Measurements from ENCODE around the gene ZSWIM4. TPM values are rescaled to one million over a fixed set of nuclear protein-coding genes. Genes with fewer than 3 reads are reported as not detected.

ZSWIM4 gene
- total and polyA plus RNA-seq, 2 of the 13 experiments (the other 11 are each of a cell fraction or from before 2014, with no cell fraction given), result 0.33 to 0.86 TPM

DNA sequence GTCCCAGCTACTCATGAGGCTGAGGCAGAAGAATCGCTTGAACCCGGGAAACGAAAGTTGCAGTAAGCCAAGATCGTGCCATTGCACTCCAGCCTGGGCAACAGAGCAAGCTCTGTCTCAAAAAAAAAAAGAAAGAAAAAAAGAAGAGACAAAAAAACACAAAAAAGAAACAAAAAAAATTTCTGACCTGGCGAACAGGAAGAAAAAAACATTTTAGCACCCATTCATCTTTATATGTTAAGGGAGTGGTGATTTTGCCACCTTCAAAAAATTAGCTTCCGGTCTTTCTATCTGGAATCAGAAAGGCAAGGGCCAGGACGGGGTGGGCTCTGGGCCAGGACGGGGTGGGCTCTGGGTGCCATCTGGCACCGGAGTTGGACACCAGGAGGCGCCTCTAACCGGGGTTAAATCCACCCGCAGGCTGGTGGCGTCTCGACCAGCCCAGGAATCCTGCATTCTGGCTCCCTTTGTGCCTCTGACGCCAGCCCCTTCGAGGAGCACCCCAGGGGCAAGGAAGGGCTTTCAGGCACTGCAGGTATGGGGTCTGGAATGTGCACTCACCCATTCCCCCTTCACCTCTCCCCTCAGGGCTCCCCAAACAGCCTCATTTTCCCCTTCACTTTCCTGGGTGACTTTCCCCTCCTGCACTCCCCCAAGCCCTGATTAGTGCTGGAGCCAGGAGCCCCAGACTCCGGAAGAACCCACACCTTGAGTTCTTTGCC, 10.4 kb upstream of the ZSWIM4 start (continued):
- 0 out of 2 replicates have a peak, but pooled peaks have one; percentile 18 for TF ChIP-seq PITX1 (CRISPR knock-in tag; IDR thresholded peaks at IDR 0.05)
- TF ChIP-seq ZSCAN21 (CRISPR knock-in tag; IDR thresholded peaks at IDR 0.05; ENCODE audit: borderline replicate concordance), result no peak
- no peak for TF ChIP-seq SPEN (CRISPR knock-in tag; IDR thresholded peaks at IDR 0.05; ENCODE audit: low read depth)
- no peak for TF ChIP-seq ATF7-NPFF (CRISPR knock-in tag; IDR thresholded peaks at IDR 0.05; ENCODE audit: low read depth)
- TF ChIP-seq NFRKB (IDR thresholded peaks at IDR 0.05), result no peak
- no peak for TF ChIP-seq GATA4 (IDR thresholded peaks at IDR 0.05; ENCODE audit: borderline replicate concordance, low read depth)
- no peak for TF ChIP-seq LCORL (IDR thresholded peaks at IDR 0.05)
- no peak for TF ChIP-seq LCORL (CRISPR knock-in tag; IDR thresholded peaks at IDR 0.05)
- no peak for TF ChIP-seq TAF1 (CRISPR knock-in tag; IDR thresholded peaks at IDR 0.05)
- no peak for TF ChIP-seq ZNF17 (CRISPR knock-in tag; IDR thresholded peaks at IDR 0.05)
- TF ChIP-seq, protein P1, sequence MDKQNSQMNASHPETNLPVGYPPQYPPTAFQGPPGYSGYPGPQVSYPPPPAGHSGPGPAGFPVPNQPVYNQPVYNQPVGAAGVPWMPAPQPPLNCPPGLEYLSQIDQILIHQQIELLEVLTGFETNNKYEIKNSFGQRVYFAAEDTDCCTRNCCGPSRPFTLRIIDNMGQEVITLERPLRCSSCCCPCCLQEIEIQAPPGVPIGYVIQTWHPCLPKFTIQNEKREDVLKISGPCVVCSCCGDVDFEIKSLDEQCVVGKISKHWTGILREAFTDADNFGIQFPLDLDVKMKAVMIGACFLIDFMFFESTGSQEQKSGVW (CRISPR knock-in tag; IDR thresholded peaks at IDR 0.05; ENCODE audit: borderline replicate concordance), result no peak
- no peak for TF ChIP-seq ZNF318 (CRISPR knock-in tag; IDR thresholded peaks at IDR 0.05)
- 0 out of 2 replicates have a peak, but pooled peaks have one; percentile 38 for TF ChIP-seq THRA (CRISPR knock-in tag; IDR thresholded peaks at IDR 0.05; ENCODE audit: borderline replicate concordance)
- no peak for TF ChIP-seq ZFP36L1 (CRISPR knock-in tag; IDR thresholded peaks at IDR 0.05)
- no peak for TF ChIP-seq DPF2 (CRISPR knock-in tag; IDR thresholded peaks at IDR 0.05; ENCODE audit: borderline replicate concordance, low read depth)
- no peak for TF ChIP-seq CHCHD3 (CRISPR knock-in tag; IDR thresholded peaks at IDR 0.05)
- no peak for TF ChIP-seq ZUFSP (CRISPR knock-in tag; IDR thresholded peaks at IDR 0.05; ENCODE audit: borderline replicate concordance)
